Brain pericyte (primary cell): ENCODE data around the gene UVRAG.

Experiments used
- DNase-seq: peaks from one replicate; pipeline ENCODE4 v3.0.0-alpha.2; 2012; ENCODE audit warnings: low read depth, low spot score

UVRAG gene

DNA sequence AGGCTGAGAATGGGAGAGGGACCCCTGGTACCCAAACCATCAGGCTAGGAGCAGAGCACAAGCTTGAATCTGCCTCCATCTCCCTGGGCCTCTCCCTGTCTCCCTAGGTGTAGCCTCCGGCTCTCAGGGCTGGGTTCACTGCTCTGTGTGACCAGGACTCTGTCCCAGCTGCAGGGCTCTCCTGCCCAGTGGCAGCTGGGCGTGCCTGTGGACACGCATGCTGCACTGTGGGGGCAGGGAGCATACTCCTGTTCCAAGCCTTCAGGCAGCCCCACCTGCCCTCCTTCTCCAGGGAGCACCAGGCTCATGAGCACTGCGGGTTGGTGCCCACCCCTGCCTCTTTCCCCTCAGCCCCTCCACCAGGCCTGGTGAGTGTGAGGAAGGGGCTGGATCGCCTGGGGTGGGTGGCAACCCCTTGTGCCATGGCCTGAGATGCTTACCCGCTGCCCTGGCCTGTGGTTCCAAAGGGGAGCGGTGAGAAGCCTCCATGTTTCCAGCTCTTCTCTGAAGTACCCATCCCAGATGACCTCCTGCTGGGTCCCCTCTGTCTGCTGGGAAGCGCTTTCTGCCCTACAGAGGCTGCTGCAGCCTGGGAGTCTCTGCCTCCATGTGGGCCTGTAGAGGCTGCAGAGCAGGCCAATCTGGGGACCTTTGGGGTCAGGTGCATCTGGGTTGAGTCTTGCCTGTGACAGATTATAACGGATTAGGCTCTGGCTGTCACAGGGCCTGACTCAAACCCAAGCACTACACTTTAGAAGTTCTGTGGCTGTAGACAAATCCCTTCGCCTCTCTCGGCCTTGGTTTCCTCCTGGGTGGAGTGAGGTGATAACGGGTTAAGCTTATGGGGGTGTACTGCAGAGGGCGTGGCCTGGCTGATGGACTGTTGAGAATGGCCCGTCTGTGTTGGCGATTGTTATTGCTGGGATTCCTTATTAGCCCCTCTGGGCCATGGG is 347.6 kb downstream of the UVRAG start:
- DNase-seq: no peak

DNA sequence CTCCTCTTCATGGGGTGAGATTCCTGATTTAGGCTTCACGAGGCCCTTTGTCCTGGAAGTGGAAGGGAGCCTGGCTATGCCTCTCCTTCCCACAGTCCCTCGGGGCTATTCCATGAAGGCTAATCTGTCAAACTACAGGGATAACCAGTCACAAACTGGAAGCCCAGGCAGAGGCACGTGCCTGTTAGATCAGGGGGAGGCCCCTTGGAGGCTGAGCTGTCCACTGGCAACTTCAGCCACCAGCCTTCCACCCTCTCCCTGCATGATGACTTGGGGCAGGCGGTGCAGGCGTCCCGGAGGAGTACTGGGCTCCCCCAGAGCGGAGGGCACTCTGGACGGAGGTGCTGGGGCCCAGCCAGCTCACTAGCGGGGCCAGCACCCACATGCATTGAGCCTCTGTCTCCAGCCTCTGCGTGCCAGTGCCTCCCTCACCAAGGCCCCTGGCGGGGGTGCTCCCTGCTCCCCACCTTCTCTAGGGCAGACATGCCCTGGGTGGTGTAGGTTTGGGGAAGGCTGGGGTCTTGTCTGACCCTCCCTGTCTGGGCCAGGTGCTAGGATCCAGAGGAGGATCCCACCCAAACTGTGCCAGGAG is 348.4 kb downstream of the UVRAG start:
- DNase-seq: no peak

GRCh38 chr11:76164081-76164480 is 349.1 kb downstream of the UVRAG start:
- DNase-seq: no peak

DNA sequence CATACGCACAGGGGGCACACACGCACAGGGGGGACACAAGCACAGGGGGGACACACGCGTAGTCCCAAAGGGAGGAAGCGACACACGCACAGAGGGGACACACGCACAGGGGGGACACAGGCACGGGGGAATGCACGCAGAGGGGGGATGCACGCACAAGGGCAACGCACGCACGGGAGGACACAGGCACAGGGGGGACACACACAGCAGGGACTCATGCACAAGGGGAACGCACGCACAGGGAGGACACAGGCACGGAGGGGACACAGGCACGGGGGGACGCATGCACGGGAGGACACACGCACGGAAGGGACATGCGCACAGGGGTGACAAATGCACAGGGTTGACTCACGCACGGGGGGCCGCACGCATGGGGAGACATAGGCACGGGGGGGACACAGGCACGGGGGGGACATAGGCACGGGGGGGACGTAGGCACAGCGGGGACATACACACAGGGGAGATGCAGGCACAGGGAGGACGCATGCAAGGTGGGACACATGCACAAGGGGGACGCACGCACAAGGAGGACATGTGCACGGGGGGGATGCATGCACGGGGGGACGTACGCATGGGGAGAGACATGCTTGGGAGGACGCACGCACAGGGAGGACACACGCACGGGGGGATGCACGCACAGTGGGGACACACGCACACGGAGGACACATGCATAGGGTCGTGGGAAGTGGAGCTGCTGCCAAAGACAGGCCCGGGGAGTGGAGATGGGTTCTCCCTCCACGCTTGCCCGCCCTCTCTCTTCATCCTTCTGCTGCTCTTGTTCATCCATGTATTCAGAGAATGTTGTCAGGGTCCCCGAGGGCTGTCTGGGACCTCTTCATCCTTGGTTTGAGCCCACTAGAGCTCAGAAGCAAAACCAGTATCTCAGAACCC is 350.1 kb downstream of the UVRAG start:
- DNase-seq: no peak

GRCh38 chr11:76166314-76166713 is 351.3 kb downstream of the UVRAG start:
- DNase-seq: no peak

DNA sequence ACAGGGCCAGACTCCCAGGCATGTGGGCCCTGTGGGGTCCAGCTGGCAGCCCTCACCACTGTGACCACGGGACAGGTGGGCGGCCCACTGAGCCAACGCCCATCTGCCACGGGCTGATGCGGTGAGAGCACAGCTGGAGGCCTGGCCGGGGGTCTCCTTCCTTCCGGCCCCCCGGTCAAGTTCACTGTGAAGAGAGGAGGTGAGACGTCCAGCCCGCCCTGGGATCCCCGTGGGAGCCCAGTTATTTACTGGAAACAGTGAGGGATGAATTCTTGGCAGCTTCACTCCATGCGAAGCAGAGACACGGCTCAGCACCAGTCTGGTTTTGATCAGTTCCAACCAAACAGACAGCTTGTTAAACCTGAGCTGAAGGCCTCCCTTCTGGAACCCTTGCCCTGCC is 352.6 kb downstream of the UVRAG start:
- DNase-seq: no peak

- DNase-seq: no peak
Measured at GRCh38 chr11:76169473-76169896, 354.5 kb downstream of the UVRAG start.

DNA sequence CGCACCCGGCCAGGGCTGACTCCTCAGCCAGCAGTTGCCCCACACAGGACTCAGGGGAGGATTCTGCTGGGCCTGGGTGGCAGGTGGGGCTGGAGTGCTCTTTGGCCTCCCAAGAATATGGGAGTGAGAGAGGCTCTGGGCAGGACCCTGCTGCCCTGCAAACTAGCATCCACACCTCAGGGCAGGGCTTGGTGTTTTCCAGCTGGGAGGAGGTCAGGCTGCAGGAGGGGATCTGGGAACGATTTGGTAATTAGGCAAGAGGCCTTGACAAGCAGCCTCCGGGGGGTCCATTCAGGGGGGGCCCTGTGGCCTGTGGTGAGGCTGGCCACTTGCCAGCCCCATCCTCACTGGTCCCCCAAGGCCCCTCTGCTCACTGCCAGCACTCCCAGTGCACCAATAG is 355.5 kb downstream of the UVRAG start:
- DNase-seq: no peak

GRCh38 chr11:76172583-76172982 is 357.6 kb downstream of the UVRAG start:
- no peak for DNase-seq

GRCh38 chr11:76173663-76174062 is 358.7 kb downstream of the UVRAG start:
- DNase-seq: no peak

- DNase-seq: no peak
Measured at GRCh38 chr11:76174330-76174729, 359.3 kb downstream of the UVRAG start.

- DNase-seq: no peak
Measured at GRCh38 chr11:76175783-76176182, 360.8 kb downstream of the UVRAG start.

DNA sequence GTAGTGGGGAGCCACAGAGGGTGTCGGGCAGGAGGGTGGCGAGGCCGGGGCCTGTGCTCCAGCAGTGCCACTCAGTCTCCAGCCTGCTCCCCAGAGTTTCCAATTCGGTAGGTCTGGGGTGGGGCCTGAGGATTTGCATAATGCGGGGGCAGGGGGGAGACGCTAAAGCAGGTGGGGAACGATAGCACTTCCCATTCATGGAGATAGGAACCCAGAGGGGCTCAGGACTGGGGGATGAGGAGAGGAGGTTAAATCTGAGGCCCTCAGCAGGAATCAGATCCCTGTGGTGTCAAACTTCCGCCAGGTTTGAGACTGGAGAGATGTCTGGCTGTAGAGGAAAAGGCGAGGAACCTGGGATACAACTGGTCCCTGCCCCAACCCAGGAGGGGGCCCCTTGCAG is 361.5 kb downstream of the UVRAG start:
- no peak for DNase-seq

GRCh38 chr11:76177250-76177686 is 362.3 kb downstream of the UVRAG start:
- DNase-seq: no peak

DNA sequence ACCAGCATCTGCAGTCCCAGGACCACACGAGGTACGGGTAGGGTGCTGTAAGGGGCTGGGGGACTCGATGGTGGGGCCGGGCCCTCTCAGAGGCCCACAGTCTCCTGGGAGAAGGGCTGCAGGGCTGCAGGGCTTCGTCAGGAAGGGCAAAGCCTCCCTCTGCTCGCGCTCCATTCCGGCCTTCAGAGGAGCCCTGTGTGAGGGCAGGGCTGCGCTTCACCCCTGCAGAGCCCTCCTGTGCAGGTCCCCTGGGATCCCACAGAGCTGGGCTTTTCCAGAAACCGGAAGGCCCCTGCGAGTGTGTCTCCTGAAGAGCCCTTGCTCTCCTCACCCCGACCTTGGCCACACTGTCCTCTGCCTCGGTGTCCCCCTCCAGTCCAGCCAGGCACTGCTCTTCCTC is 364.1 kb downstream of the UVRAG start:
- no peak for DNase-seq

DNA sequence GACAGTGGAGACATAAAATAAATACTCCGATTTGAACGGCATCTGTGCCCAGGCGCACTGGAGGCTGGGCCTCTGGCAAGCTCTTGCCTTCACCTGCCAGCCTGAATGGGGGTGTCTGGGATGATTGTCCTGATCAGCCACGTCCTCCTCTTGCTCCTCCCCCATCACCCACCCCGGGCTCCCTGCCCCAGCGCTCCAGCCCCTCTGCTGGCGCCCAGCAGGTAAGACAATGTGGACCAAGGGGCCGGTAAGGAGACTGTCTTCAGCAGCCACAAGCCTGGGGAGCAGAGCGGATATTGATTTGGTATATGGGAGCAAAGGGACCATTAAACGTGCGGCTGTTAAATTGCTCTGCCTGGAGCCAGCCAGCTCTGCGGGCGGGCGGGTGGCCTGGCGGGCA is 366.4 kb downstream of the UVRAG start:
- no peak for DNase-seq

DNA sequence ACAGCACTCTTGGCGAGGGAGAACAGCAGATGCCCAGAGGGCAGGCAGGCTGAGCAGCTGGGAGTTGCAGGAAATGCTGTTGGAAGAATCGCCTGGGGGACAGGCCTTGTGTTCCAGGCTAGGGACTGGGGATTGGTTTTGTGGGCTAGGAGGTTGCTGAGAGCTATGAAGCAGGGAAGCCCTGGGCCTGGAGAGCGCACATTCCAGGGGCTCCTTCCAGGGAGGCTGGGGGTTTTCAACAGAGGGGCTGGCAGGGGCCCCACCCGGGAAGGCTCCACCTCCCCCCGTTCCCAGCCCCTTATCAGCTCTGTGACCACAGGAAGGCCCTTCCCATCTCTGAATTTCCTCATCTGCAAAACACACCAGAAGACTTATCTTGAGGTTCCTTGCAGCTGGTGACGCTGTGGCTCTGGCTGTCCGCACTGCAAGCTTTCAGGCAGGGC is 369.6 kb downstream of the UVRAG start:
- DNase-seq: no peak

DNA sequence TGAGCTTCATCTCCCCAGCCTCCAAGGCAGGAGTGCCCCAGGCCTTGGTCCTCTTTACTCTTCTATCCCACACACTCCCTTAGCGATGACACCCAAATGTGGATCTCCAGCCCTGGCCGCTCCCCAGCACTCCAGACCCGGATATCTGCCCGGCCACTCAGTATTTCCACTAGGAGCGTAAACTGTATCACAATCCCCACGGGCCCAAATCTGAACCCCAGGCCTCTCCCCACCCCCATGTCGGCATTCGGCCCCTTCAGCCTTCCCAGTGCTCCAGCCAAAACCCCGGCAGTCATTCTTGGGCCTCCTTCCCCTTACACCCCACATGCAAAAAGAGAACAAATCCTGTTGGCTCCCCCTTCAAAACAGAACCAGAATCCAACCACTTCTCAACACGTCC is 370.5 kb downstream of the UVRAG start:
- DNase-seq: no peak

GRCh38 chr11:76185931-76186401 is 371.0 kb downstream of the UVRAG start:
- DNase-seq: no peak

- no peak for DNase-seq
Measured at GRCh38 chr11:76186776-76187279, 371.8 kb downstream of the UVRAG start.

- no peak for DNase-seq
Measured at GRCh38 chr11:76188873-76189272, 373.9 kb downstream of the UVRAG start.

GRCh38 chr11:76189682-76190081 is 374.7 kb downstream of the UVRAG start:
- no peak for DNase-seq
